Mucosa of stomach (tissue), 1 donor: Measurements from ENCODE around the gene MYO1E.

Experiments used
- H3K27me3 ChIP-seq: one replicate; pipeline ENCODE4 v1.7.0; 2013; ENCODE audit warnings: mild to moderate bottlenecking, low read length; ENCODE audit not compliant: control insufficient read depth, insufficient read depth
- H3K36me3 ChIP-seq: one replicate; pipeline ENCODE4 v1.7.0; 2013; ENCODE audit warnings: low read length; ENCODE audit not compliant: control insufficient read depth, insufficient read depth
- H3K4me1 ChIP-seq: one replicate; pipeline ENCODE4 v1.7.0; 2013; ENCODE audit warnings: mild to moderate bottlenecking, low read length; ENCODE audit not compliant: control insufficient read depth, insufficient read depth
- H3K4me3 ChIP-seq: one replicate; pipeline ENCODE4 v1.7.0; 2013; ENCODE audit warnings: low read length
- H3K9ac ChIP-seq: one replicate; pipeline ENCODE4 v1.7.0; 2013; ENCODE audit warnings: mild to moderate bottlenecking, low read length, moderate library complexity
- H3K9me3 ChIP-seq: one replicate; pipeline ENCODE4 v1.7.0; 2013; ENCODE audit warnings: mild to moderate bottlenecking, low read length, moderate library complexity; ENCODE audit not compliant: control insufficient read depth
- donor health status: Pancreatic carcinoma.

The MYO1E gene

DNA sequence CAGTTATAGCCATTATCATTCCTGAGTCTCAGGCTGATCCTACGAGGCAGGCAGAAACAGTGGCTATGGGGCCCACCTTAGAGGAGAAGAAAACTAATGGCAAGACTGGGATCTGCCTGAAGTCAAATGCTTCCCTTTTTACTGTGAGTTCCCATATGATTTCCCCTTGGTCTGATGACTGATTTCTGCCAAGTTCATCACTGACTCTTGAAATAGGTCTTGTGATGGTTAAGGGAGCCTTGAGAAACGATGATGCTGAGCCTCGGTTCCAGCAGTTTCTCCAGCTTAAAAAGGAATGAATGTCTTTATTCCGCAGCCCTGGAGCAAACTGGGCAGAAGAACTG lies 195.4 kb downstream of the MYO1E start:
- H3K9me3 ChIP-seq: no peaks in the 10 kb centered on the region
- H3K27me3 ChIP-seq: no peaks in the 10 kb centered on the region
- H3K36me3 ChIP-seq: no peaks in the 10 kb centered on the region
- no peak overlapping the region for H3K9ac ChIP-seq
- H3K4me3 ChIP-seq: no peak overlapping the region
- H3K4me1 ChIP-seq: peaks cover 17% of the 10 kb centered on the region

DNA sequence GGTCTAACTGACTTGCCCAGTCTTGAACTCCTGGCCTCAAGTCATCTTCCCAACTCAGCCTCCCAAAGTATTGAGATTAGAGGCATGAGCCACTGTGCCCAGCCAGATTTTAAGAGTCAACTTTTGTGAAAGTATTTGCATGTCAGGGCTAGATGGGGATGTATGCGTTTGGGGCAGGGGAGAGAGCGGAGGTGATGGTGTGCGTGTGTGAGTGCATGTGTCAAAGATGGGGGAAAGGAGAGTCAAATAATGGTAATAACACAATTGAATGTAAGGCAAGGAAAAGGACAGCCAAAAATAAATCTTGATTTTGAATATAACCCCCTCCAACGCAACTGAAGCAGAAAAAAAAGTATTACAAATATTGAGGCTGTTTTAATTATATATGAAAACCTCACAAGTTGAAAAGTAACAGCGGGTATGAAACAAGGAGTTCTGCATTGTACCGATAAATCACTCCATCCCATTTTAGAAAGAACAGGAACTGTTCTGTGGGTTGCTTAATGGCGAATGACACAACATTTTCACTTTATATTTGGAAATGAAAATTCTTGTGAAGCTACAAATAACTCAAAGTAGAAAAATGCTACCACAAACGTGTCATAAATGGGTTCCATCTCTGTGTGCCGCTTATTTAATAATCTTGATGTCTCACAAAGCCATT lies 195.9 kb downstream of the MYO1E start:
- Histone ChIP-seq H3K27me3 (no peaks in the 10 kb centered on the region), H3K9ac (no peak overlapping the region), H3K9me3 (no peaks in the 10 kb centered on the region), H3K36me3 (no peaks in the 10 kb centered on the region), H3K4me3 (no peak overlapping the region), H3K4me1 (peaks cover 17% of the 10 kb centered on the region)

DNA sequence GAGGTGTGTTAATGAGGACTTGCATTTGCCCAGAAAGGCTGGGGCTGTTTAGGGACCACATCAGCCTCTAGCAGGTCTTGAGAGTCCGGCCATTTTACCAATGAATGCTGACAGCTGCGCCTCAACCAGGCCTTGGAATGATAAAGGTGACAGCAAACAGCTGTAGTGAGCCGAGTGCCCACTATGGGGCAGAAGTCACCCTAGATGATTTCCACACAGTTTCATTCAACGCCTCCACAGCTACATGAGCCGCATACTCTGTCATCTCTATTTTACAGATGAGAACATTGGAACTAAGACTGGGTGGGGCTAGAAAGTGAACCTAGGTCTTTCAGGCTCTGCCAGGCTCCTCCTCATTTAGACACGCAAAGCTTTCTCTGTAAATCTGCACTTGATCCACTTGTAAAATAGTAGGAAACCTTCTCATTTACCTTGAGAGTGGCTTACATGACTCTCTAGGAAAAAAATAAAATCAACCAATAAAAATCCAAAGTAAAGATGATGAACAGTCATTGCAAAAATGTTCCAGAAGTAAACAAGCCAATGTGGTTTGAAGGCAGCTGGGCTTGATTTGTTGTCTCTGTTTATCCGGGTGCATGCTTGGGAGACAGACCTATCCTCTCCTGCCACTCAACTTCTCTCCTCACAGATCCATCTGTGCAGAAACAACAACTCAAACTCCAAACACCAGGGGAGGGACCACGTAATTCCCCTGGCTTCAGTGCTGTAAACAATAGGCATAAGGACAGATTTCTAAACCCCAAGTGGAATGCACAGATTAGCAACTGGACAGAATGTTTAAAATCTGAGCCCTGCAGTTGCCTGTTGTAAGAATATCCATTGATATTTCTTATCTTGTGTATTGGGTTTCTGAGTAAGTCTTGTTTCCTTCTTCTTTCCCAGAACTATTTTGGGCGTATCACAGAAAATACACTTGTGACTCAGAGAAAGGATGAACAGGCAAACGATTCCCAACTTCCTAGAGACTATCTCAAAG lies 197.5 kb downstream of the MYO1E start:
- peaks cover 23% of the 10 kb centered on the region for H3K4me1 ChIP-seq
- no peaks in the 10 kb centered on the region for H3K36me3 ChIP-seq
- H3K4me3 ChIP-seq: no peak overlapping the region
- no peaks in the 10 kb centered on the region for H3K27me3 ChIP-seq
- H3K9me3 ChIP-seq: no peaks in the 10 kb centered on the region
- no peak overlapping the region for H3K9ac ChIP-seq

DNA sequence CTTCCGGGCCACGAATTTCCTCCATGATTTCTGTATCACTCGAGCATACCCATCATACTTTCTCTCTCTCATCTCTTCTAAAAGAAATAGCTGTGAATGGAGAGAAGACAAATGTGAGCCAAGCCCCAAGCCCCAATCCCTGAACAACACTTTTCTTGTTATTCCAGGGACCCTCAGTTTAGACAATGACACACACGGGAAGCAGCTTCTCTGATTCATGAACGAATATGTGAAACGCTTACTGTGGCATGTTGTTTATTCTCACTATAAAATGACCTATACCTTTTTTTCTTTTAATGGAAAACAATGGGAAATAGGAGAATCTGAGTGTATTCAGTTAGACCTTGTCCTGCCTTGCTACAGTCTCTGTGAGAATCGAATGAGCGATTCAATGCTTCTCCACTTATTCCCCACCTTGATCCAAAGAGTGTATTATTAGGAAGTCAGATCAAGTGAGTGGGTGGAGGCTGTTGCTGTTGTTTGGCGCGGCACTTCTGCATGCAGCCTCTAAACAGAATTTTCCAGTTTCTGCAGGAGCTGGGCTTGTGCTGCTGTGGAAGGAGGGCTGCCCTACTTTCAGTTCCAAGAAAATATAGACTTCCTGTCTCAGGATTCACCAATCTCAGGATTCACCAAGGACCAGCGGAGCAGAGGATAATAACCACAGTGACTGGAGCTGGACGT lies 198.4 kb downstream of the MYO1E start:
- H3K4me1 ChIP-seq: peaks cover 28% of the 10 kb centered on the region
- no peaks in the 10 kb centered on the region for H3K9me3 ChIP-seq
- H3K27me3 ChIP-seq: no peaks in the 10 kb centered on the region
- H3K36me3 ChIP-seq: no peaks in the 10 kb centered on the region
- no peak overlapping the region for H3K9ac ChIP-seq
- no peak overlapping the region for H3K4me3 ChIP-seq

DNA sequence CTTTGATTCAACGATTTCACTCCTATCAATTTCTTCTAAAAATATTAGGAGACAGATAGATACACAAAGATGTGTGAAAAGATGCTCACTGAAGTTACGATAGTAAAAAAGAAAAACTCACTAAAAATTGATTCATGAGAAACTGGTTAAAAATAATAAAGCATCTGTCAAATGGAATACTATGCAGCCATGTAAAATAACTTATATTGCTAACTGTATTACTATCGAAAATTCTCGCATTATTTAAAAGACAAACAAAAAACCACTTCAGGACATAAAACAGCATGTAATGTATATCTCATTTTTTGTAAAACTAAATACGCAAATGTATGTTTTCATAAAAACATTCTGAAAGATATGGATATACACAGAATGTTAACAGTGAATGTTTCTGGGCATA lies 199.5 kb downstream of the MYO1E start:
- Histone ChIP-seq H3K36me3 (no peaks in the 10 kb centered on the region), H3K9ac (no peak overlapping the region), H3K4me1 (peaks cover 28% of the 10 kb centered on the region), H3K4me3 (no peak overlapping the region), H3K9me3 (no peaks in the 10 kb centered on the region), H3K27me3 (no peaks in the 10 kb centered on the region)

DNA sequence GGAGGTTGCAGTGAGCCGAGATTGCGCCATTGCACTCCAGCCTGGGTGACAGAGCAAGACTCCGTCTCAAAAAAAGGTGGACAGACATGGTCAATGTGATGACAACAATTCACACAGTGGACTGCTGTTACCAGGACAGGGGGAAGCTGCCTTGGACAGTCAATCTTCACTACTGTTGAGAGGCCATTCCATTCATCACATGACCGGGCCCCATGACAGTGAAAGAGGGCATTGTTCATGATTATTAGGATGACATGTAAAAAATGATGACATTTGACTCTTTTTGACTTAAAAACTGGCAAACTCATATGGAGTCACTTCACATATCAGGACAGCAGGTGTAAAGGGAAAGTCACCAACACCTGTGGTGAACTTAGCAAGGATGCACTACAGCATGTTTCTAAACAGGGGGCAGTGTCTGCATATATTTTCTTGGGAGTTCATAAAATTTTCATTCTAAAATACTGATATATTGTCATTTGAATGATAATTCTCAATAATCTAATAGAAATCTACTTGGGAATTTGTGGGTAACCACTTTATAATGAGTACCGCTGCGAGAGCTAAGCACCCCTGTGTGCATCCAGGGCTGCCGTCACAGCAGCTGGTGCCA lies 200.3 kb downstream of the MYO1E start:
- no peaks in the 10 kb centered on the region for H3K36me3 ChIP-seq
- H3K9me3 ChIP-seq: no peaks in the 10 kb centered on the region
- H3K9ac ChIP-seq: no peak overlapping the region
- no peak overlapping the region for H3K4me3 ChIP-seq
- peaks cover 28% of the 10 kb centered on the region for H3K4me1 ChIP-seq
- no peaks in the 10 kb centered on the region for H3K27me3 ChIP-seq

DNA sequence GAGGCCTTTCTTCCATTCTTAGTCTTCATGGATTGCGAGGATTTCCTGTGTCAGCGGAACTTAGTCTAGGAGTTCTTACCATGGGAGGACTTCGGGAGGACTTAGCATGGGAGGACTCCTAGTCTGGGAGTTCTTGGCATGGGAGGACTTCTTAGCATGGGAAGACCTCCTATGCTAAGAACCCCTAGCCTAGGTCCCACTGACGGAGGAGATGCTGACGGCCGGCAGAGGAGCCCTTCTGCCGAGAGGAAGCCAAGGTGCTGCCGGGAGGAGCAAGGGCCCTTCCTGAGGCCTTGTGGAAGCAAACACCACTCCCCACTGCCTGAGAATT lies 201.6 kb downstream of the MYO1E start:
- Histone ChIP-seq H3K9ac (no peak overlapping the region), H3K4me3 (no peak overlapping the region), H3K4me1 (peaks cover 28% of the 10 kb centered on the region), H3K36me3 (no peaks in the 10 kb centered on the region), H3K27me3 (no peaks in the 10 kb centered on the region), H3K9me3 (no peaks in the 10 kb centered on the region)

DNA sequence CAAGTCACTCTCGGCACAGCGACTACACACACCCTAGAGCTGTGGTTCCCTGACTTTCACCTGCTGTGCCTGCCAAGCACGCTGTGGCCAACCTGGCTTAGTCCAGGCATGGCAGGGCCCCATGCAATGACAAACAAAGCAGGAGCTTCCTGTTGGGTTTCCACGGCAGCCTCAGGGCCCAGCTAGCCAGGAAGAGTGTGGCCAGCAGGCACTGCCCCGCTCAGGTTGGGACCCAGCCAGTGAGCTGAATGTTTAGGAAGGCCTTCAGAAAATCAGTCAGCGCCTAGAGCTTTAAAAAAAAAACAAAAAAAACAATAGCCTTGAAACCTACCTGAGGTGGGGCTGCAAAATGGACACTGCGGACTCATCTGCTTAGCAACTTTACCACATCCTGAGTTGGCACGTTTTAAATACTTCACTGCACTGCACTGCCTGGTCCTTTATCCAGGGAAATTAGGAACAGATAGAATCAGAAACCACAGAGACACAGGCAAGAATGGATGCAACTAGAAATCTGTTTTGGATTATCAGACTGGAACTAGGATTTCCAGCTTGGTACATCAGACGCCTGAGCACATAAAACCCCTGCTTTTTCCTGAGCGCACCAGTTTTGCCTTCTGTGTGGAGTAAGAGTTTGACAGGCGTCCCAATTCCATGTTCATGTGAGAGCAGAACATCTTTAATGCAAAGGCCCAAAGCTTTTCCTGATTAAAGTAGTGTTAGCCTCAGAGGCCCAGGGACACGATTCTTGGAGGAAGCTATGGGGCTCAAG lies 202.2 kb downstream of the MYO1E start:
- Histone ChIP-seq H3K9ac (no peak overlapping the region), H3K4me3 (no peak overlapping the region), H3K36me3 (no peaks in the 10 kb centered on the region), H3K9me3 (no peaks in the 10 kb centered on the region), H3K4me1 (peaks cover 25% of the 10 kb centered on the region), H3K27me3 (no peaks in the 10 kb centered on the region)

DNA sequence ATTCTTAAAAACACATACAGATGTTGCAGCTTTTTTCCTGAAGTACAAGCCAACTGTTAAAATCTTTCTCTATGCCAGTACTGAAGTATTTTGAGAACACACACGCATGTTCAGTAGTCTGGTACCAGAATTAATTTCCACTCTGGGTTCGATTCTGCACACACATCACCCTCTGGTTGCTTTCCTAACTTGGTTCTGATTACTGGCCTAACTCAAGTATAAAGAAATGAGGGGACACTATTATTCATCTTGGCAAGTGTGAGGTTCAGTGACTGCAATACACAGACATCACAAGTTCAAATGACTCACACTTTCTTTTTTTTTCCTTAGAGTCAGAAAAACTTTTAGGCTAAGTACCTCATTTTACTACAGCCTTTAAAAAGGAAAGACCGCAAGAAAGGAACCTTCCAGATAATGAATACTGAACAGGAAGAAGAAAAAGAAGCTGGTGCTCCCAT lies 203.4 kb downstream of the MYO1E start:
- Histone ChIP-seq H3K9ac (no peak overlapping the region), H3K4me3 (no peak overlapping the region), H3K36me3 (no peaks in the 10 kb centered on the region), H3K27me3 (no peaks in the 10 kb centered on the region), H3K4me1 (peaks cover 13% of the 10 kb centered on the region), H3K9me3 (no peaks in the 10 kb centered on the region)

DNA sequence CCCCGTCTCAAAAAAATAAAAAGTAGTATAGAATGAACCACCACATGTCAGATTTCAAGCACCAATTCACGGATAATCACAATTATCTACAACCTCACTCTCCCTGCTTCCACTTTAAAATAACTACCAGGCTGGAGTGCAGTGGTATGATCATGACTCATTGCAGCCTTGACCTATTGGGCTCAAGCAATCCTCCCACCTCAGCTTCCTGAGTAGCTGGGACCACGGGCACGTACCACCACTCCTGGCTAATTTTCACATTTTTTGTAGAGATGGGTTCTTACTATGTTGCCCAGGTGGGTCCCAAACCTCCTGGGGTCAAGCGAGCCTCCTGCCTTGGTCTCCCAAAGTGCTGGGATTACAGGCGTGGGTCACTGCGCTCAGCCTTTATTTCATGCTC lies 204.1 kb downstream of the MYO1E start:
- Histone ChIP-seq H3K9me3 (no peaks in the 10 kb centered on the region), H3K4me3 (no peak overlapping the region), H3K27me3 (no peaks in the 10 kb centered on the region), H3K4me1 (peaks cover 10% of the 10 kb centered on the region), H3K36me3 (no peaks in the 10 kb centered on the region), H3K9ac (no peak overlapping the region)

DNA sequence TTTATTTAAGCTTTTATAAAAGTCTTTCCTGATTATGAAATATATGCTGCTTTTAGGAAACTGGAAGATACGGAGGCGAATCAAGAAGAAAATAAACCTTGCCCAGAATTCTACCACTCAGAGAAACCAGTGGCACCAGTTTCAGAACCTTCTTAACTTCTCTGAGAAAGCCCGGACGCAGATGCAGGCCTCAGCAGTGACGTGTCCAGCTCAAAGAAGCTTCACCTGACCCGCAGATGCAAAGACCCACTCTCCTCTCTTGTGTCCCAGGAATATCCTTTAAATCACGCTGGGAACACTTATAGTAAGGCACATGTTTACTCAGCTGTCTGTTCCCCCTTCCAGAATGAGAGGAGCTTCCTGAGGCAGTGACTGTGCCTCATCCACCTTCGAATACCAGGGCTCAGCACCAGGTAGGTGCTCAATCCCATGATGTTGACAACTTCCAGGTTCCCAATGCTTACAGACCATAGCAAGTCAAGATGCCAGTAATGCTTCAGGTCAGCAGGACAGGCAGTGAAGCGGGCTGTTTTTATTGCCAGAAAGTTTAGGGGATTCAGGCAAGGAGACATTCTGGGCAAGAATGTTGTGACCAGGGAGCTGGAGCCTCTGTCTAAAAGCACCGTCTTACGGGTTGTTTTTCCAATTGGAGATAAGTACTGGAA lies 205.9 kb downstream of the MYO1E start:
- Histone ChIP-seq H3K27me3 (no peaks in the 10 kb centered on the region), H3K4me1 (peaks cover 10% of the 10 kb centered on the region), H3K9me3 (no peaks in the 10 kb centered on the region), H3K9ac (no peak overlapping the region), H3K36me3 (no peaks in the 10 kb centered on the region), H3K4me3 (no peak overlapping the region)
